ENCODE measurements around the gene CCDC138. TPM values are rescaled to one million over a fixed set of nuclear protein-coding genes. Genes with fewer than 3 reads are reported as not detected.

CCDC138 gene
- total RNA-seq, 1 donor from 2014 or later: 10.6 TPM

DNA sequence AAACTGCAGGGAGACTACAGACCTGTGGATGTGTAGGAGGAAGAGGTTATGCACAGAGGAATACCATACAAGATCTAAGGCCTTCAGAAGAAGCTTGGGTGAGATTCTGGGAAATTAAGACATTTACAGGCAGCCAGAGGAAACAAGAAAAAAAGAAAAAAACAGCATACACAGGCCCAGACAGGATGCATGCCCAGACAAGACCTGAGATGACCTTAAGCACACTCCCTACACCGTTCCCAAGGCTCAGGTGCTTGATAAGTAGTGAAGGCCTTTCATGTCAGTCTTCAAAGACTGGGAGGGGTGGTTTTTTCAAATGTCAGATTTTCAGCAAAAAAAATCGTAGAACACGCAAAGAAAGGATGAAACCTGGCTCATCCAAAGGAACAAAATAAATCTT, 83.0 kb downstream of the CCDC138 start:
- no peaks in the 10 kb centered on the region for H3K4me1 Mint-ChIP-seq
- TF ChIP-seq, protein P1, sequence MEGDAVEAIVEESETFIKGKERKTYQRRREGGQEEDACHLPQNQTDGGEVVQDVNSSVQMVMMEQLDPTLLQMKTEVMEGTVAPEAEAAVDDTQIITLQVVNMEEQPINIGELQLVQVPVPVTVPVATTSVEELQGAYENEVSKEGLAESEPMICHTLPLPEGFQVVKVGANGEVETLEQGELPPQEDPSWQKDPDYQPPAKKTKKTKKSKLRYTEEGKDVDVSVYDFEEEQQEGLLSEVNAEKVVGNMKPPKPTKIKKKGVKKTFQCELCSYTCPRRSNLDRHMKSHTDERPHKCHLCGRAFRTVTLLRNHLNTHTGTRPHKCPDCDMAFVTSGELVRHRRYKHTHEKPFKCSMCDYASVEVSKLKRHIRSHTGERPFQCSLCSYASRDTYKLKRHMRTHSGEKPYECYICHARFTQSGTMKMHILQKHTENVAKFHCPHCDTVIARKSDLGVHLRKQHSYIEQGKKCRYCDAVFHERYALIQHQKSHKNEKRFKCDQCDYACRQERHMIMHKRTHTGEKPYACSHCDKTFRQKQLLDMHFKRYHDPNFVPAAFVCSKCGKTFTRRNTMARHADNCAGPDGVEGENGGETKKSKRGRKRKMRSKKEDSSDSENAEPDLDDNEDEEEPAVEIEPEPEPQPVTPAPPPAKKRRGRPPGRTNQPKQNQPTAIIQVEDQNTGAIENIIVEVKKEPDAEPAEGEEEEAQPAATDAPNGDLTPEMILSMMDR (IDR thresholded peaks at IDR 0.05): no peak
- ChIA-PET CTCF (no interaction called here), POLR2A (no interaction called here)
- DNase-seq (no peak), ATAC-seq (ENCODE audit: low read depth) (no peak)
- peaks cover 49% of the 10 kb centered on the region for H3K36me3 Mint-ChIP-seq (ENCODE audit: low read depth)
- no peaks in the 10 kb centered on the region for H3K27me3 Mint-ChIP-seq
- no peak overlapping the region for H3K4me3 Mint-ChIP-seq
- H3K9me3 Mint-ChIP-seq: peaks cover 19% of the 10 kb centered on the region
- H3K27ac Mint-ChIP-seq: no peak overlapping the region
- intact Hi-C loops (cut with micrococcal nuclease): no loop called here

DNA sequence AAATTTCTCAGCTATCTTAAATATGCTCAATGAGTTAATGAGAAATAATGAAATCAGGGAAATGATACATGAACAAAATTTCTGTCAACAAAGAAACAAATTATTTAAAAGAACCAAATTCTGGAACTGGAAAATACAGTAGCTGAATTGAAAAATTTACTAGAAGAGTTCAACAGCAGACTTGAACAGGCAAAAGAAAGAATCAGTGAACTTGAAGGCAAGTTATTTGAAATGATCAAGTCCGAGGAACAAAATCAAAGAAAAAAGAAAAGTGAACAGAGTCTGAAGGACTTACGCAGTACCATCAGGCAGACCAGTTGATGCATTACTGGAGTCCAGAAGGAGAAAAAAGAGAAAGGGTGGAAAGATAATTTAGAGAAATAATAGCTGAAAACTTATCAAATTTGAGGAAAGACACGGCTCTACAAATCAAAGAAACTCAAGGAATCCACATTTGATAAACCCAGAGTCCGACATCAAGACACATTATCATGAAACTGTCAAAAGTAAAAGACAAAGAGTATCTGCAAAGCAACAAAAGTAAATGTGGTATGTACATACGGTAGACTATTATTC, 83.6 kb downstream of the CCDC138 start:
- POLR2A ChIA-PET: no interaction called here
- TF ChIP-seq, protein P1 (IDR thresholded peaks at IDR 0.05): no peak
- H3K4me1 Mint-ChIP-seq: no peaks in the 10 kb centered on the region
- H3K27ac Mint-ChIP-seq: no peak overlapping the region
- H3K4me3 Mint-ChIP-seq: no peak overlapping the region
- ATAC-seq (ENCODE audit: low read depth): no peak
- H3K9me3 Mint-ChIP-seq: peaks cover 19% of the 10 kb centered on the region
- no peak for DNase-seq
- no peaks in the 10 kb centered on the region for H3K27me3 Mint-ChIP-seq
- CTCF ChIA-PET: no interaction called here
- peaks cover 48% of the 10 kb centered on the region for H3K36me3 Mint-ChIP-seq (ENCODE audit: low read depth)
- intact Hi-C loops (cut with micrococcal nuclease): no loop called here

DNA sequence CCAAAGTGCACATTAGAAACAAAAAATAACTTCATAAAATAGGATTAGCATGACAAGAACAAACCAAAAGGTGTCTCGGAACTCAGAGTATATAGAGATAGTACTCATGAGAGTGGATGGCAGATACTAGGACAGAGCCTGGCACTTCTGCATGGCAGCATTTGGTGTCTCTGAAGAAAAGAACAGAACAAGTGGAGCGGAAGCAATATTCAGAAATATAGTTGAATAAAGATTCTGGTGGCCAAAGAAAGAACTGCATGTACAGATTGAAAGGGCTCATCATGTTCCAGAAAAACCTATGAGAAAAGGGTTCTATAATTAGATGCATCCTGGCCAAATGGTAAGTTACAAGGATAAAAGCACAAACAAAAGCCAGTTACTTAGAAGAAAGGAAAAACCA, 90.9 kb downstream of the CCDC138 start:
- Mint-ChIP-seq H3K36me3 (ENCODE audit: low read depth) (peaks cover 21% of the 10 kb centered on the region), H3K27ac (no peak overlapping the region), H3K27me3 (no peaks in the 10 kb centered on the region), H3K4me3 (no peak overlapping the region), H3K4me1 (no peaks in the 10 kb centered on the region), H3K9me3 (peaks cover 11% of the 10 kb centered on the region)
- intact Hi-C loops (cut with micrococcal nuclease): no loop called here
- ChIA-PET POLR2A (no interaction called here), CTCF (no interaction called here)
- ATAC-seq (ENCODE audit: low read depth) (no peak), DNase-seq (no peak)
- TF ChIP-seq, protein P1 (IDR thresholded peaks at IDR 0.05): no peak

DNA sequence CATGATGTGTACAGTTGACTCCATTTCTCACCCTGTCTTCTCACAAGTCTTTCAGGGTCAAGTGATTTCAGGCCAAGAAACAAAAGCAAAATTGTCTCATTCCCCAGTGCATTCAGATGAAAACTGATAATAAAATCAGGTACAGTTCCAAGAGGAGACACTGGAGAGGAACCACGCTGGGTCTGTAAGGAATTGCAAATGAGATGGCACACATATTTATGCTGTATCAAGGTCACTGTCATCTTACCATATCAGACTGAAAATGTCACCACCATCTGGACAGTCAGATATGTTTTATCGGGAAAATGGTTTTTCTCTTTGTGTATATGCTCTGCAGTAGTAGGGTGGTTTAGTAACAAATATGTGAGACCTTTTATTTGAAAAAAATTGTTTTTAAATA, 91.7 kb downstream of the CCDC138 start:
- no peaks in the 10 kb centered on the region for H3K27me3 Mint-ChIP-seq
- CTCF ChIA-PET: no interaction called here

DNA sequence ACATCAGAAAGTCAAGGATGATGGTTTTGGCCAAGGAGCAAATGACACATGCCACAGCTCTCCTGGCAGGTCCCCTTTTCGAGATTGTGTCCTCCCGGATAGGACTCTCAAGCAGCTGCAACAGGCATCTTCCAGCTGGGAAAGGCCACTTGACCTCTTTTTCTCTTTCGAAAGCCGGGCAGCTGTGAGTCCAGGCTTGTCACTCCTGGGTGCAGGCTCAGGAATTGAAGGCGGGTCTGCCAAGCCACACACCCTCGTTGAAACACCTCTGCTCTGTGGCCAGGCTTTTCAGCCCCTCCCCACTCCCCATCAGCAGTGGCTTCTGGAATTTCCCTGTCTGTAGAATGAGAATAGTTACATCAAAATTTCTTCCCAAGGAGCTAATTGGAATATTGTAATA, 98.0 kb downstream of the CCDC138 start:
- ChIA-PET POLR2A (no interaction called here), CTCF (interaction anchor here (0.5 kb wide), 1 partner anchor 190 kb away, joined by 3 read pairs; no protein-coding TSS in a partner anchor)
- Mint-ChIP-seq H3K36me3 (ENCODE audit: low read depth) (peaks cover 16% of the 10 kb centered on the region), H3K9me3 (peaks cover 34% of the 10 kb centered on the region), H3K4me1 (no peaks in the 10 kb centered on the region), H3K4me3 (no peak overlapping the region), H3K27ac (no peak overlapping the region), H3K27me3 (no peaks in the 10 kb centered on the region)
- ATAC-seq (ENCODE audit: low read depth) (no peak), DNase-seq (no peak)
- TF ChIP-seq, protein P1 (IDR thresholded peaks at IDR 0.05): no peak
- intact Hi-C loops (cut with micrococcal nuclease): no loop called here

More for the DNA sequence above, 91.7 kb downstream of the CCDC138 start:
- Mint-ChIP-seq H3K4me1 (no peaks in the 10 kb centered on the region), H3K9me3 (peaks cover 14% of the 10 kb centered on the region), H3K4me3 (no peak overlapping the region), H3K36me3 (ENCODE audit: low read depth) (peaks cover 21% of the 10 kb centered on the region), H3K27ac (no peak overlapping the region)
- intact Hi-C loops (cut with micrococcal nuclease): no loop called here
- ATAC-seq (ENCODE audit: low read depth): no peak
- no peak for DNase-seq
- POLR2A ChIA-PET: no interaction called here
- TF ChIP-seq, protein P1 (IDR thresholded peaks at IDR 0.05): no peak

All from activated B cell treated with CpG ODN at 0.5 μM for 24 hours (primary cell).